Left lung (tissue), 10 donors: Measurements from ENCODE around the gene ACTL6A. TPM values are rescaled to one million over a fixed set of nuclear protein-coding genes. Genes with fewer than 3 reads are reported as not detected.
A peak's percentile ranks its signal among the peaks of the same experiment; 100 is the strongest.

Experiments used
- ATAC-seq: fragments of 200-7000 bp; cut with Tn5 transposase; one replicate; pipeline ENCODE4 v1.9.1; 2020; ENCODE audit warnings: moderate library complexity
- DNase-seq, 4 donors: peaks; one replicate each; pipeline ENCODE4 v3.0.0-alpha.2; 2013 to 2020
- H3K27ac ChIP-seq, 2 donors: fragments of 200-600 bp; sonication (generic) in 1 of 2; one replicate each; pipeline versions ENCODE4 v1.5.0 to v1.8.0; 2020 to 2021
- H3K27me3 ChIP-seq, 2 donors: fragments of 200-600 bp; sonication (generic) in 1 of 2; one replicate each; pipeline versions ENCODE4 v1.5.0 to v1.8.0; 2020 to 2021
- H3K36me3 ChIP-seq, 2 donors: fragments of 200-600 bp; sonication (generic) in 1 of 2; one replicate each; pipeline versions ENCODE4 v1.5.0 to v1.8.0; 2020 to 2021
- H3K4me1 ChIP-seq, 2 donors: fragments of 200-600 bp; one replicate each; pipeline ENCODE4 v1.8.0; 2021
- H3K4me3 ChIP-seq, 2 donors: fragments of 200-600 bp; sonication (generic) in 1 of 2; one replicate each; pipeline versions ENCODE4 v1.5.0 to v1.8.0; 2020 to 2021; ENCODE audit warnings: mild to moderate bottlenecking in 1 of 2
- H3K9me3 ChIP-seq, 2 donors: fragments of 200-600 bp; sonication (generic) in 1 of 2; one replicate each; pipeline versions ENCODE4 v1.5.0 to v1.8.0; 2020 to 2021
- intact Hi-C, 2 donors: fragments of 100-400 bp; cut with DNase I; formaldehyde crosslinking; loops; one replicate each; pipeline versions ENCODE4 v1.11.2 to v1.14.2; 2022
- polyA plus RNA-seq, 6 donors: library from polyadenylated mRNA; unstranded; fragments of 120-200 nt; gene quantifications; one replicate each; pipeline ENCODE4 v1.2.1, GENCODE V29; 2013; ENCODE audit not compliant: insufficient read length in 6 of 6
- total RNA-seq, 2 donors: library from RNA; stranded (reverse); fragmentation: NEBNext Ultra II Directional; extraction: Animal tissue kit (Norgen Biotek cat#: 25700); gene quantifications; one replicate each; pipeline ENCODE4 v1.2.1, GENCODE V29; 2021
- TF ChIP-seq, protein P1 (sequence below), 2 donors: fragments of 200-600 bp; sonication (generic) in 1 of 2; IDR thresholded peaks; one replicate each; pipeline versions ENCODE4 v1.5.0 to v1.8.0; 2021; ENCODE audit warnings: antibody characterized with exemption in 2 of 2
- donor health status: DM: no; HTN: yes; CAD: no.
- donor health status: DM: no; HTN: no; CAD: no.

Gene ACTL6A
- total and polyA plus RNA-seq, 8 donors, result 33.6 to 116 (median 104) TPM

DNA sequence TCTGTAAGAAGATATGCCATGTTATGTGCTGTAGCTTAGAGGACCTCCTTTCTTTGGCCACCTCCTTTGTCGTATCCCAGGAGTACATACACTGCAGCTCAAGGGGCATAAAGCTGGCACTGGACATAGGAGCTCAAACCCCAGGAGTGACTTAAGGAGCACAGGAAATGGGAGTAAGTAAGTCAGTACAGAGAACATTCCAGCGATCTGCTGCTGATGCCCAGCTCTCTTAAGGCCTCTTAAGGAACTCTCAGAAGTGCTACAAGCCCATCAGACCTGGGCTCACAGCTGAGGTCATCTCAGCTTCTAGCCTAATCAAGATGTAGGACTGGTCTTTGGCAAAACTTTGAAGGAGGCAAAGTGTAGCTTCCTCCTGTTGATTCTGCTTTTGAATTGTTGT lies 21.6 kb upstream of the ACTL6A start:
- Histone ChIP-seq H3K9me3 (no peaks in the 10 kb centered on the region), H3K4me1 (no peaks in the 10 kb centered on the region), H3K27ac (no peak overlapping the region), H3K36me3 (no peaks in the 10 kb centered on the region), H3K27me3 (no peaks in the 10 kb centered on the region), H3K4me3 (no peak overlapping the region)
- intact Hi-C loops, result no loop called here
- ATAC-seq (peak; percentile 95), DNase-seq (peak in 1 of 4 donors; percentile 45)
- TF ChIP-seq, protein P1, sequence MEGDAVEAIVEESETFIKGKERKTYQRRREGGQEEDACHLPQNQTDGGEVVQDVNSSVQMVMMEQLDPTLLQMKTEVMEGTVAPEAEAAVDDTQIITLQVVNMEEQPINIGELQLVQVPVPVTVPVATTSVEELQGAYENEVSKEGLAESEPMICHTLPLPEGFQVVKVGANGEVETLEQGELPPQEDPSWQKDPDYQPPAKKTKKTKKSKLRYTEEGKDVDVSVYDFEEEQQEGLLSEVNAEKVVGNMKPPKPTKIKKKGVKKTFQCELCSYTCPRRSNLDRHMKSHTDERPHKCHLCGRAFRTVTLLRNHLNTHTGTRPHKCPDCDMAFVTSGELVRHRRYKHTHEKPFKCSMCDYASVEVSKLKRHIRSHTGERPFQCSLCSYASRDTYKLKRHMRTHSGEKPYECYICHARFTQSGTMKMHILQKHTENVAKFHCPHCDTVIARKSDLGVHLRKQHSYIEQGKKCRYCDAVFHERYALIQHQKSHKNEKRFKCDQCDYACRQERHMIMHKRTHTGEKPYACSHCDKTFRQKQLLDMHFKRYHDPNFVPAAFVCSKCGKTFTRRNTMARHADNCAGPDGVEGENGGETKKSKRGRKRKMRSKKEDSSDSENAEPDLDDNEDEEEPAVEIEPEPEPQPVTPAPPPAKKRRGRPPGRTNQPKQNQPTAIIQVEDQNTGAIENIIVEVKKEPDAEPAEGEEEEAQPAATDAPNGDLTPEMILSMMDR (IDR thresholded peaks at IDR 0.05), result no peak

GRCh38 chr3:179541596-179541995 lies 21.1 kb upstream of the ACTL6A start:
- H3K27me3 ChIP-seq, result no peaks in the 10 kb centered on the region
- H3K27ac ChIP-seq, result no peak overlapping the region
- no peaks in the 10 kb centered on the region for H3K4me1 ChIP-seq
- no peaks in the 10 kb centered on the region for H3K9me3 ChIP-seq
- intact Hi-C loops, result no loop called here
- no peak overlapping the region for H3K4me3 ChIP-seq
- no peaks in the 10 kb centered on the region for H3K36me3 ChIP-seq
- no peak for DNase-seq
- TF ChIP-seq, protein P1 (IDR thresholded peaks at IDR 0.05), result no peak
- ATAC-seq, result no peak

- H3K4me3 ChIP-seq, result no peak overlapping the region
- H3K36me3 ChIP-seq, result no peaks in the 10 kb centered on the region
- DNase-seq (no peak), ATAC-seq (no peak)
- H3K4me1 ChIP-seq, result no peaks in the 10 kb centered on the region
- no peaks in the 10 kb centered on the region for H3K9me3 ChIP-seq
- TF ChIP-seq, protein P1 (IDR thresholded peaks at IDR 0.05), result no peak
- intact Hi-C loops, result no loop called here
- H3K27me3 ChIP-seq, result no peaks in the 10 kb centered on the region
- no peak overlapping the region for H3K27ac ChIP-seq
Measured at GRCh38 chr3:179542375-179542774, 20.4 kb upstream of the ACTL6A start.

- no peaks in the 10 kb centered on the region for H3K9me3 ChIP-seq
- H3K36me3 ChIP-seq, result no peaks in the 10 kb centered on the region
- H3K27ac ChIP-seq, result no peak overlapping the region
- H3K4me1 ChIP-seq, result no peaks in the 10 kb centered on the region
- ATAC-seq (no peak), DNase-seq (no peak)
- H3K4me3 ChIP-seq, result no peak overlapping the region
- no peaks in the 10 kb centered on the region for H3K27me3 ChIP-seq
- TF ChIP-seq, protein P1 (IDR thresholded peaks at IDR 0.05), result no peak
- intact Hi-C loops, result no loop called here
Measured at GRCh38 chr3:179544981-179545645, 17.6 kb upstream of the ACTL6A start.

- Histone ChIP-seq H3K4me3 (no peak overlapping the region), H3K27me3 (no peaks in the 10 kb centered on the region), H3K36me3 (no peaks in the 10 kb centered on the region), H3K9me3 (no peaks in the 10 kb centered on the region), H3K4me1 (no peaks in the 10 kb centered on the region), H3K27ac (no peak overlapping the region)
- TF ChIP-seq, protein P1 (IDR thresholded peaks at IDR 0.05), result no peak
- ATAC-seq, result no peak
- no peak for DNase-seq
- intact Hi-C loops, result no loop called here
Measured at GRCh38 chr3:179546814-179547241, 15.9 kb upstream of the ACTL6A start.
